Measurements from ENCODE around the gene NFIC. TPM values are rescaled to one million over a fixed set of nuclear protein-coding genes. Genes with fewer than 3 reads are reported as not detected.

NFIC gene
- total and polyA plus RNA-seq, 2 of the 4 experiments (the other 2 are of a cell fraction): 21.9 to 32.1 TPM

DNA sequence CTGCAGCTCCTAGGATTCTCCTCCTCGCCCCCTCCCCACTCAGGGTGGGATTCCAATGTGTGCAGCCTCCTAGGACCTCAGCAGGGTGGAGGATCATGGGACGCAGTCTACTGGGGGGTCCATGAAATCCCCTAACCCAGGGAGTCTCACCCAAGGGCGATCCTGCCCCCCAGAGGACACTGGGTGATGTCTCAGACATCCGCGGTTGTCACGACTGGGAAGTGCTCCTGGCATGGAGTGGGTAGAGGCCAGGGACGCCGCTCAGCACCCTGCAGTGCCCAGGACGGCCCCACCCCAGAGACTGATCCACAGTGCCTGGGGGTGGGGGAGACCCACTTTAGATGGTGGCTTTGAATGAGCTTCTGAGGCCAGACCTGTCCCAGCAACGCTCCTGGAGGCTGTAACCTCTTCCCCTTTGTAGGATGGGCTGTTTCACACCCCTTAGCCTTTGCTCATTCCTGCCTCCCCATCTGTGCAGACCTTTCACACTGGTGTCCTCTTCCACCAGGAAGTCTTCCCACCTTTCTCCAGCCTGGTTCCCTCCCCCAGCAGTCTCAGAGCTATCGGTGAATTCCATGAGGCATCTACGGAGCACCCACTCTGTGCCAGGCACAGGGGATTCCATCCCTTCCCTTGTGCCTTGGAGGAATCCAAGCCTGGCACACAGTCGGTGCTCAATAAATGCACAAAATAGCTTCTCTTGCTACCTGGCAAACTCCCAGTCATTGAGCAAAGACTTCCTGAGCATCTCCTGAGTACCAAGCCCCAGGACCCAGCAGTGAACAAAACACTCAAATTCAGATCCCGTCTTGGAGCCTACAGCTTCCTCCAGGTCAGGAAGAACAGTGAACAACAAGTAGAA is 103.5 kb downstream of the NFIC start:
- BruUV-seq (replicated peaks): no TSS peak
- H2AFZ ChIP-seq (replicated peaks; ENCODE audit: low read length, poor library complexity): no peak overlapping the region
- intact Hi-C loops (cut with micrococcal nuclease) (loop anchor here (5.0 kb wide), 1 partner anchor 163 kb away; no protein-coding TSS in a partner anchor), dilution Hi-C loops (cut with HindIII; ENCODE audit: low sequenced_read_pairs, unreplicated experiment) (no loop called here), in situ Hi-C loops (cut with MboI; ENCODE audit: low sequenced_read_pairs) (loop anchor here (5.0 kb wide), 1 partner anchor 143 kb away; no protein-coding TSS in a partner anchor)
- peaks cover 0 to 23% of the 10 kb centered on the region in 2 experiments; a peak in 3 of 4 replicates for H3K79me1 ChIP-seq (ENCODE audit: low read depth in 1 of 2, low read length in 2 of 2)
- H3K56ac ChIP-seq (ENCODE audit: extremely low read depth, insufficient read depth, low read length): no peak overlapping the region
- no peak overlapping the region for H3K14ac ChIP-seq (replicated peaks; ENCODE audit: low read depth, low read length)
- ATAC-seq (ENCODE audit: low read depth) (no peak; the same call in 1 of the 2 replicates), DNase-seq (no peak)
- no peak overlapping the region for H3K4me3 ChIP-seq (ENCODE audit: insufficient read depth, low read depth, low read length)
- POLR2A ChIA-PET (ENCODE audit: unreplicated experiment): no interaction called here
- 74% methylated on average over 10 of the region's 14 CpGs; no CpG with 5 or more reads in 1 of the 2 experiments for WGBS, 2 experiments (ENCODE audit: extremely low coverage in 2 of 2, insufficient read length in 1 of 2)
- no peaks in the 10 kb centered on the region for H3K9me3 ChIP-seq (ENCODE audit: control insufficient read depth, insufficient read depth, low read length)
- no peak overlapping the region for H2BK5ac ChIP-seq (ENCODE audit: low read depth, low read length, poor library complexity, severe bottlenecking)
- no peak overlapping the region for H2BK15ac ChIP-seq (ENCODE audit: low read depth, low read length)
- peaks cover 17% of the 10 kb centered on the region for H4K20me1 ChIP-seq (ENCODE audit: insufficient read depth, low read length)
- H3K18ac ChIP-seq (ENCODE audit: low read depth, low read length): no peak overlapping the region
- H2AK5ac ChIP-seq (ENCODE audit: low read depth, low read length): no peak overlapping the region
- H4K91ac ChIP-seq (ENCODE audit: insufficient read depth, low read depth, low read length): no peak overlapping the region
- no peak overlapping the region for H3K9ac ChIP-seq (ENCODE audit: low read depth, low read length)
- no peak overlapping the region for H3K27ac ChIP-seq (ENCODE audit: insufficient read depth, low read length)
- no peak overlapping the region for H2AK9ac ChIP-seq (replicated peaks; ENCODE audit: low read depth, low read length, poor library complexity)
- no peaks in the 10 kb centered on the region for H3K4me1 ChIP-seq (ENCODE audit: control insufficient read depth, insufficient read depth, low read length)
- H2BK20ac ChIP-seq (ENCODE audit: low read depth, low read length): no peak overlapping the region
- no peak overlapping the region for H4K8ac ChIP-seq (ENCODE audit: low read depth in 2 of 2, low read length in 2 of 2)
- no peak overlapping the region for H3K4me2 ChIP-seq (ENCODE audit: low read depth, low read length)
- H4K5ac ChIP-seq (ENCODE audit: low read depth, low read length): no peak overlapping the region
- peaks cover 4% of the 10 kb centered on the region; the same call in 1 of the 2 replicates for H3K27me3 ChIP-seq (ENCODE audit: control insufficient read depth, insufficient read depth, low read length)
- no peaks in the 10 kb centered on the region for H3K9me1 ChIP-seq (ENCODE audit: insufficient read depth, low read length)
- peaks cover 8% of the 10 kb centered on the region for H3K36me3 ChIP-seq (ENCODE audit: control insufficient read depth, insufficient read depth, low read length)
- CTCF ChIA-PET: no interaction called here
- no peak overlapping the region for H3K4ac ChIP-seq (ENCODE audit: low read depth, low read length)
- no peak overlapping the region for H2BK120ac ChIP-seq (ENCODE audit: low read depth, low read length)
- no peak overlapping the region for H3K23ac ChIP-seq (ENCODE audit: low read depth, low read length)
- TF ChIP-seq CEBPB (IDR thresholded peaks at IDR 0.05; ENCODE audit: low read depth, low read length): no peak
- no peak for TF ChIP-seq POLR2A (IDR thresholded peaks at IDR 0.05; ENCODE audit: low read depth, low read length)
- no peak for TF ChIP-seq MAFK (IDR thresholded peaks at IDR 0.05; ENCODE audit: low read depth, low read length)
- no peak for TF ChIP-seq FOS (IDR thresholded peaks at IDR 0.05; ENCODE audit: low read depth, low read length)
- TF ChIP-seq RCOR1 (IDR thresholded peaks at IDR 0.05; ENCODE audit: insufficient replicate concordance, low read length): no peak
- no peak for TF ChIP-seq USF2 (IDR thresholded peaks at IDR 0.05; ENCODE audit: low read depth, low read length)
- TF ChIP-seq SMC3 (IDR thresholded peaks at IDR 0.05; ENCODE audit: low read depth, low read length): no peak
- no peak for TF ChIP-seq MAZ (IDR thresholded peaks at IDR 0.05; ENCODE audit: borderline replicate concordance, low read depth, low read length)
- no peak for TF ChIP-seq CTCF (conservative IDR thresholded peaks at IDR 0.05; ENCODE audit: low read depth, low read length)
- no peak for TF ChIP-seq RFX5 (IDR thresholded peaks at IDR 0.05; ENCODE audit: low read depth, low read length)
- no peak for TF ChIP-seq CHD1 (IDR thresholded peaks at IDR 0.05; ENCODE audit: low read depth, low read length)
- TF ChIP-seq ELK1 (IDR thresholded peaks at IDR 0.05; ENCODE audit: borderline replicate concordance, low read depth, low read length): no peak
- no peak for TF ChIP-seq RAD21 (IDR thresholded peaks at IDR 0.05; ENCODE audit: low read length)
- TF ChIP-seq NFE2L2 (IDR thresholded peaks at IDR 0.05; ENCODE audit: low read depth, low read length): no peak
- TF ChIP-seq BHLHE40 (IDR thresholded peaks at IDR 0.05; ENCODE audit: low read depth, low read length): no peak
